TTC549 (cell line): ENCODE measurements around the gene CA12.
"Not testable (repeated sequence)": the region's sequence is repeated elsewhere in the genome, so short reads cannot be mapped to it uniquely, and the experiment has no call there.

ENCODE experiments used
- FAIRE-seq: peaks from 2 replicates; lab custom pipeline; 2012; peaks lifted over from hg19 to GRCh38; lab: Jason Lieb, UNC

The CA12 gene

DNA sequence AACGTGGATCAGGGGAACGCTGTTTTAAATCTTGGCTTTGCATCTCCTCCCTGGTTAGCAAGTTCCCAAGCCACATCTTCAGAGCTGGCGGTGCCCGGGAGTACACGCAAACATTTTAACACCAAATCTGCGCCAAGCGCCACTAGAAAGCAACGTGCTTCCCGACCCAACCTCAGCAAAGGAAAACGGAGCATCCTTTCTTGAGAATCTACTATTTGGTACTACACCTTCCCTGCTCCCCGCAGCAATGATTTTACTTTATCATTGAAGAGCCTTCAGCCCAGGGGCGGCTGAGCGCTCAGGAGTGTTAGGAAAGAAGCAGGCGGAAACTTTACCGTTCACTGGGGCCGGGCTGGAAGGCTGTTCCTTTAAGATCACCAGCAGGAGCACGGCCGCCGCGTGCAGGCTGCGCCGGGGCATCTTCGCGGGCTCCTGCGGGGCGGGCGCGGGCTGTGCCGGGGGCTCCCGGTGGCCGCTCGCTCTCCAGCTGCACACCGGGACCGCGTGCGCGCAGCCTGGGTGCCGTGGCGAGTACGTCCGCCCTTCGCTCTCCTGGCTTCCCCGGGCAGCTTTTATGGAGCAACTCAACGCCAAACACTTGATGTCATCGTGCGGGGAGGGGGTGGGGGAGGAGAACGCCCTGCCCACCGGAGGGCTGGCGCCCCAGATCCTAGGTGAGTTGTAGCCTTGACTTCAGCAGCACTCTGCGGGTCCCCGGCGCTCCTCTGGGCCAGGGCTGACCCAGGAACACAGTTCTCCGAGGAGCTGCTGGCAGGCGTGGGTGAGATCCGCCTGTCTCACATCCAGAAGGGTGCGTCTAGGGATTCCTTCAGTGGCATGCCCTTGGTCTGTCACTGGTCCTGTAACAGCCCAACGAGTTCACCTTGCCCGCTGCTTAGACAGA, at the start of gene CA12:
Gene CA12 (minus strand): TSS at position 546 of the 904 bp plus-strand sequence. CDS start 126 bp downstream, at position 420.
- FAIRE-seq: no peak

DNA sequence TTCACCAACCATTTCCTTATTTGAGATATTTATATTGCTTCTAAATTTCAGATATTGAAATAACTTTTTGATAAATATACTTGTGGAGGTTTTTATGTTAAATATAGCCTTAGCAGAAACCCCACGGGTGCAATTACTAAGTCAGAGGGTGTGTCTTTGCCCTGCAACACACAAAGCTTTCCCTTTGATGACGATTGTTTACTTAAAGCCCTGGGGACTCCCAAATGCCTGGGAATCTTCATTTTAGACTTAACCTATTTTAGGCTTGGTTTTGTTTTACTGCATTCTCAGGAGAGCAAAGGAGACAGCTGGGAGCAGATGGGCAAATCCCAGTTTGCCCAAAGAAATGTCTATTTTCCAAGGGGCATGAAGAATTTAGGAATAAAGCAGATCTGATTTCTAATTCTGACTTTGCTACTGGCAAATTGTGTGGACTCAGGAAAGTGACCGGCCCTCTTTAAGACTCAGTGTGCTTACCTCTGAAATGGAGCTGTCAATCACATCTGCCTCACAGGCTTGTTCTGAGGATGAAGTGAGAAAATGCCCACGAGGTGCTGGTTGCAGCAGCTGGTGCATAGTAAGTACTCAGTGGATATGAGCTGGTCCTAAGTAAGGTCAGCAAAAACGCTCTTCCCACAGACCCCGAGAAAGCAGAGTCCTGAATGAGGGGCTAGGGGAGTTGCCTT, 49.3 kb upstream of the CA12 start:
- FAIRE-seq: no peak

DNA sequence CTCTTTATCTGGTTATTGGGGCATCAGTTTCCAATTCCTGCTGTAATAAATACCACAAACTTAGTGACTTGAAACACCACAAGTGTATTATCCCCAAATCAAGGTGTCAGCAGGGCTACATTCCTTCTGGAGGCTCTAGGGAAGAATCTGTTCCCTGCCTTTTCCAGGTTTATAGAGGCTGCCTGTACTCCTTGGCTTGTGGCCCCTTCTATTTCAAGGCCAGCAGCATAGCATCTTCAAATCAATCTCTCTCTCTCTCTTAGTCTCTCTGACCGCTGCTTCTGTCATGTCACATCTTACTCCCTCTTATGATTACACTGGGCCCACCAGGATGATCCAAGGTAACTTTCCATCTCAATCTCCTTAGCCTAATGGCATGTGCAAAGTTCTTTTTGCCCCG, 44.9 kb upstream of the CA12 start:
- FAIRE-seq: no peak

DNA sequence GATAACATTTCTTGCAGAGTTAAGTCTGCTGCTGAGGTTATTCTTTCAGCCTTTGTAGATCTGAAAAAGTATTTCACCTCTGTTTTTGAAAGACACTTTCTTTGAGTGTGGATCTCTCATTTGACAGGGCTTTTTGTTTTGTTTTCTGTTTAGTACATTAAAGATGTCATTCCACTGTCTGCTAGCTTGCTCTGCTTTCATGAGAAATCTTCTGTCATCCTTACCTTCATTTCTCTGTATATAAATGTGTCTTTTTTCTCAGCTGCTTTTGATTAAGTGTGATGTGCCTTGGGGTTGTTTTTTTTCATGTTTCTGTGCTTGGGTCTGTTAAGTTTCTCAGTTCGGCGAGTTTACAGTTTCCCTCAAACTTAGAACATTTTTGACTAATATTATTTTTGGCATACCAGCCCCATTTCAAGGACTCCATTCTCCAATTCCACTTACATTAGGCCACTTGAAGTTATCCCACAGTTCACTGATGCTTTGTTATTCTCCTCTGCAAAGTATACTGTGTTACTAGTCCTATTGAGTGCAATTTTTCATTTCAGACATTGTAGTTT, 43.9 kb upstream of the CA12 start:
- no peak for FAIRE-seq

DNA sequence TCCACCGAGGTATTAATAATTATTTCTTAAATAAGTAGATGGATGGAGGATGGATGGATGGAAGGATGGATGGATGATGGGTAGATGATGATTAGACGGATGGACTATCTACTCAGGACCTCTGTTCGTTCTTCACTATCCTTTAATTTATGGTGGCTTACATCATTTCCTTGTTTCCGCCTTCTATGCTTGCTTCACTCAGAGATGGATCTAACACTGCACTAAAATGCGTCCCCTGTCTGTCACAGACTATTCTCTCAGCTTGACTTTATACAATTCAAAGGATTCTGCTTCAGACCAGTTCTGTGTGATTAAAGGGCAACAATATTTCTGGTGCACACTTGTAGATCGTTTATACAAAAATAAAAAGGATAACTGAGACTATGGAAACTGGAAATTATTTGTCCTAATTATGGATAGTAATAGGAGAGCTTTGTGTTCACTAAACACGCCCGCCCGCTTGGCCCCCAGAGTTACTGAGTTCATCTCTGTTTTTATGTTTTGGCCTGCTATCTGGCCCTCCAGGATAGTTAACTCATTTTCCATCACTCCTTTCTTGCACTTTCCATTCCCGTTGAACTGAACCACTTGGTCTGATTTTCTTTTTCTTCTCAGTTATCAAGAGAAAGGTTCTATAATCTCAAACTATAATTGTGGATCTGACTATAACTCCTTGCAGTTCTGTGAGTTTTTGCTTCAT, 41.4 kb upstream of the CA12 start:
- FAIRE-seq: no peak

DNA sequence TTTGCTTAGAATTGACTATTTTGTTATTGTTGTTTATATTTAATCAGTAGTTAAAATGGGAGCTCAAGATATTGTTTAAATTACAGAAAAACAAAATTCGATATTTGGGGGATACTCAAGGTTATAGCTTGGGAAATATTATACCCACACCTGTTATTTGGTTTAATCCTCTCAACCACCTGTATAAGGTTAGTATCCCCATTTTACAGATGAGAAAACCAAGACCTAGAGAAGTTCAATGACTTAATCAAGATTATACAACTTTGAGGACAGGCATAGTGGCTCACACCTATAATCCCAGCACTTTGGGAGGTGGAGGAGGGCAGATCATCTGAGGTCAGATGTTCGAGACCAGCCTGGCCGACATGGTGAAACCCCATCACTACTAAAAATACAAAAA, 39.8 kb upstream of the CA12 start:
- no peak for FAIRE-seq

DNA sequence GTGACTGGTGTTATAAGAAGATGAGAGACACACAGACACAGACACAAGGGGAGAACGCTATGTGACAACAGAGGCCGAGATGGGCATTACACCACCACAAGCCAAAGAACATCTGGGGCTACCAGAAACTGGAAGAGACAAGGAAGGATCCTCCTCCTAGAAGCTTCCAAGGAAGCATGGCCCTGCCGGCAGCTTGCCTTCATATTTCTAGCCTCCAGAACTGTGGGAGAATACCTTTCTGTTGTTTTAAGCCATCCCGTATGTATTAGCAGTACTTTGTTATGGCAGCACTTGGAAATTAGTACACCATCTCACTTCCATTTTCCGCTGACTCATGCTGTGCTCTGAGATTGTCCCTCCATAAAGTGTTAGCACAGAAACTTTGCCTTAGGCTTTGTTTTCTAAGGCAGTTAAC, 38.7 kb upstream of the CA12 start:
- no peak for FAIRE-seq

DNA sequence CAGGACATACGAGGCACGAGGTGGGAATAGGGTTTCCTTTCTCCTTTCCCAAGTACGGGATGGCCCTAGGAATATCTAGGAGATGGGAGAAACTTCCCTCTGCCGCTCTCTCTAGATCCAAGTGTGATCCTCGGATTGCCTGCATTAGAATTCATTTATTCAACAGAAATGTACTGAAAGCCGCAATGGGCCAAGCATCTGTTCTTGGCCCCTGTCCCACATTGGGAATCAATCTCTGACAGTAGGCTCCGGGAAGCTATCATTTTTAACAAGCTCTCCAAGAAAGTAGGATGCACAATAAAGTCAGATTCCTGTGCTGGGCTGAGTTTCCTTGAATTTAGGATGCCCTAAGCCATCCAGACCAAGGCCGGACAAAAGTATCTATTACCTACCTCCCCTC, 37.2 kb upstream of the CA12 start:
- FAIRE-seq: no peak

DNA sequence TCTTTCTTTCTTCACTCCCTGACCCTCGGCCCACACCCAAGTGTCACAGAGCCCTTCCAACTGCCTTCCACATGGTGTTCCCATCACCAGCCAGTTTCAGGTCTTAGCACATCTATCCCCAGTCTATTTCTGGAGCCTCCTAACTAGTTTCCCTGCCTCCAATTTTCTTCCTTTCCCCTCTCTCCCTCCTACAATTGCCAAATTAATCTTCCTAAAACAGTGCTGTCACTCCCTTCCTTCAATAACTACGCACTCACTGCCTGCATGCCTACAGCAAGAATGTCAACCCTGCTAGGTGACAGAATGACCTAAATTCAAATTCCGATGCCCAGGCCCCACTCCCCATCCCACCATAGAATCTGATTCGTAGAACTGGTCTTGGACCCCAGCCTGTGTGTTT, 36.1 kb upstream of the CA12 start:
- FAIRE-seq: no peak

DNA sequence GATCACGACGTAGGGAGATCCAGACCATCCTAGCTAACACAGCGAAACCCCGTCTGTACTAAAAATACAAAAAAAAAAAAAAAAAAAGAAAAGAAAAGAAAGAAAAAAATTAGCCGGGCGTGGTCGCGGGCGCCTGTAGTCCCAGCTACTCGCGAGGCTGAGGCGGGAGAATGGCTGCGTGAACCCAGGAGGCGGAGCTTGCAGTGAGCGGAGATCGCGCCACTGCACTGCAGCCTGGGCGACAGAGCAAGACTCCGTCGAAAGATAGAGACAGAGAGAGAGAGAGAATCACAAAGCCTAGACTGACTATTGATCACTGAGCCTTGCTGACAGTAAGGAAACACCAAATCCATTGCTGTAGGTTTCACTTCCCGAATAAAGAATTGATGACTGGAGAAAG, 35.6 kb upstream of the CA12 start:
- FAIRE-seq: not testable (repeated sequence)

DNA sequence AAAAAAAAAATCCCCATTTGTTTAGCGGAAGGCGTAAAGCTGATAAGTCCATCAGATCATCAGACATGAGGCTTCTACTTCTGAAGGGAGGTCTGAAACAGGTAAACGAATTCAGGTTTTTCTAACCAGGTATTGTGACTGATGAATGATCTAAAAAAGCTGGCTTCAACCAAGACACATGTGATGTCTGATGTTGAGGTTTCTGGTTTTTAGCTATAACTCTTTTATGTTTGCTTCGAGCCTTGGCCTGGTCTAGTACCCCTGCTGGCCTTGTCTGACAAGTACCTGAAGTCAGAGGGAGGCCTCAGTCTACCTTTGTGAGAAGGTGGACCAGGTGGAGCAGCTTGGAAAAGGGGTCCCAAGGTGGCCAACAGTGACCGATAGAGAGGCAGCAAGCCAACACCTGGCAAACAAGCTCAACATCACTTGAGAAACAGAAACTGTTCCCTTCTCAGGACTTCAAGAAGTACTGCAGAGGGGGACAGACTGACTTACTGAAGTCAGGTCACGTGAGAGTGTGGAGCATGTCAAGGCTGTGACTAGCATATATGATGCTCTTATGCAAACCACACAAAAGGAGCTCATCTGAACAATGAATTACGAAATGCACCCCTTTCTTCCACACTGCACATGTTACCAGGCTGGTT, 33.0 kb upstream of the CA12 start:
- FAIRE-seq: no peak

DNA sequence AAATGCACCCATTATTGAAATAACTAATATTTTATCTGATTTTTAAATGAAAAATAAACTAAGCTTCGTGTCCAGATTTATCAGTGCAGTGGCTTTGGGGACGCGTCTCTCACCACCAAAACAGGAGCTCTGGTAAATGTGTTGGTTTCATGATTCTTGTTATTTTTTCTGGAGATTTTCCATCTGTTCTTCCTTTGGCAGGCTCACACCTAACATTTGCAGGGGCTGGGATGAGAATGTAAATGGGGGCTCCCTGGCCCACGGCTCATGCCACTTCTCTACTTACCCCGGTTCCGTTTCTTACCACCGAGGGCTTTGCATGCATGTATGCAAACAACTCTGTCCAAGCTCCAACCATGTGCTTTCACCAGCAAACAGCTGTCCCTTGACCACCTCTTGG, 30.9 kb upstream of the CA12 start:
- no peak for FAIRE-seq

DNA sequence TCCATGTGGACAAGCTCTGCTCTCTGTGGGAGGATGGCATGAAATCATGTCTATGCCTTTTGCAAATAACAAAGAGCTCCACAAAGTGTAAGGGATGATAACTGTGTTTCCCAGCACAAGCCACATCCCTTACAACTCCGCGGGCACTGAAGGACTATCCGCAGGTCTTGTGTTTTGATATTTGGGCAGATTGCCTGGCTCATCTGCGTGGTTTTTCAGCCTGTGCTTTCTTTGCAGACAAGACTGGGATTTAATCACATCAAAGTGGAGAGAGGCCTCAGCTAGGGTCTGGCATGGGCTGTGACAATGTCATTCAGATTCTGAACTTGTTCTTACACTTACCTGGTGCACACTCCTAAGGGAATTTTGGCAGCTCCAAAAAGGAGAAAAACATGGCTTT, 30.2 kb upstream of the CA12 start:
- FAIRE-seq: no peak

DNA sequence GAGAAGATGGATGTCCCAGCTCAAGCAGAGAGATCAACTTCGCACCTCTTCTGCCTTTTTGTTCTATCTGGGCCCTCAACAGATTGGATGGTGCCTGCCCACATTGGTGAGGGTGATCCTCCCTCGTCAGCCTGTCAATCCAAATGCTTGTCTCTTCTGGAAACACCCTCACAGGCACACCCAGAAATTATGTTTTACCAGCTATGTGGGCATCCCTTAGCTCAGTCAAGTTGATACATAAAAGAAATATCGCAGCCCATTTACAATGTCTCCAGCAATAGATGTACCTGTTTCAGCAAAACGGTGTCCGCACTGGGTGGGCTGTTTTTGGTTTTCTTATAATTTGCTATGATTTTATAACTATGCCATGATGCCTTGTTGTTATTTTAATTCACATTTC, 27.5 kb upstream of the CA12 start:
- no peak for FAIRE-seq

DNA sequence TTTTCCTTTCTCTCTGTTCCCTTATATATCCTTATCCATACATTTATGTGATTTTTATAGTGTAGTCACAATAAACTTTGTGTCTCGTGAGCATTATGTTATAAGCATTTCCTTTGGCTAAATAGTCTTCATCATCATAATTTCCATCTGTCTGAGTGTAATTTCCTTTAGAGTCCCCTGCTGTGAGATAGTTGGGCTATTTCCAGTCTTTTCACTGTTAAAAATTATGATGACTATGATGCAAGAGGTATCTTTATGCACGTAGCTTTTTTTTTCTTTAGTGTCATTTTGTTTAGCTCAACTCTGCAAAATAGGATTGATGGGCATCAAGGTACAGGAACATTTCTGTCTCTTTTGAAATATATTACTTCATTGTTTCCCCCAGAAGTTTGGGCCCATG, 26.9 kb upstream of the CA12 start:
- no peak for FAIRE-seq

DNA sequence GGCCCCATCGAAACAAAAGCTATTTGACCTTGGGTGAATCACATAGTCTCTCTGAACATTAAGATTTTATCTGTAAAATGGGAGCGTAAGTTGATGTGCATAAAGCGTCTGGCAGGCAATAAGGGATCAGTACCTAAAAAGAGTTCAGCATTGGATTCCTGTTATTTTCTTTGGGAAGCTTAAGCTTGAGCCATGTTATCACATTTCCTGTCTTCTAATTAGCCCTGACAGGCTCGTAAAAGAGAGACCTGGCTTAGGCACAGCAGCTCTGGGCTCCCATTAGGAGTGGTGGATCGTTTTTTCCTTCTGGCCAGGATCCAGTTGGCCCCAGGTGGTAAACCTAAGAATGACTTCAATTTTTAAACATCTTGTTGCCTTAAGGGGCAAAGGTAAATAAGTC, 26.0 kb upstream of the CA12 start:
- no peak for FAIRE-seq

DNA sequence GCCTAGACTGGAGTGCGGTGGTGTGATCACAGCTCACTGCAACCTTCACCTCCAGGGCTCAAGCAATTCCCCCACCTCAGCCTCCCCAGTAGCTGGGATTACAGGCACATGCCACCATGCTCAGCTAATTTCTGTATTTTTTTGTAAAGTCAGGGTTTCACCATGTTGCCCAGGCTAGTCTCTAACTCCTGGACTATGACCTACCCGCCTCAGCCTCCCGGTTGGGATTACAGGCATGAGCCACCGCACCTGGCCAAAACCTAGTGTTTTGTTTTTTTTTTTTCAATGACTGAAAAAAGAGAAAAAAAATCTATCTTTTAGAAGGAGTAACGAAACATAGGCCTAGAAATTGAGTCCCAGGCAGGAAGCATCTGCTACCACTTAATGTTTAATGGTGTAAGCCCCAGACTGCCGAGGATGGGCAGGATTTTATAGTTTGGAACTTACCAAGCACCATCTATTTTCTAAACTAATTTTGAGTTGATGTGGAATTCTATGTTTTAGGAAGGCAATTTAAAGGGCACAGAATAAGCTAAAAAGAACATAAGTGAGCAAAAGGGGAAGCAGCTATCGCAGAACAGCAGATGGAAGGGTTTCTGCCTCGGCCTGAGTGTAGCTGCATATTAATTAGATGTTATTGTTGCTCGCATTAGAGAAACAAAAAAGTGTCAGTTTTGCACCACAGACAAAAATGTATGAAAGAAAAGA, 24.2 kb upstream of the CA12 start:
- no peak for FAIRE-seq

DNA sequence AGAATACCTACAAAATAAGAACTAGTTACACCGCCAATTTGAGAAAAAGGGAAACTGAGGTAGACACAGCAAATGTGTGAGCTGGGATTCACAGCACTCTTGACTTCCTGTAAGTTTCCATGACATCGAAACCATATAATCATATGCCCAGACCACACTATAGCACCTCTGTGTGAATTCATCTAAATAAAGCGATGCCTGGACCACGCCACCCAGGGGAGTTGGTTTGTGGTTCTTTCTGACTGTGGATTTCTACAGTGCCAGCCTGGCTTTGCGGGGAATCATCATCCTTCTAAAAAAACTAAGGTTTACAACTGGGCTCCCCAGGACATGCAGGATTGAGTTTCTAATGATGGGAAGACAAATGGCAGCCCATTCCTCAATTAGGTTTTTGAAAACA, 23.5 kb upstream of the CA12 start:
- FAIRE-seq: no peak

DNA sequence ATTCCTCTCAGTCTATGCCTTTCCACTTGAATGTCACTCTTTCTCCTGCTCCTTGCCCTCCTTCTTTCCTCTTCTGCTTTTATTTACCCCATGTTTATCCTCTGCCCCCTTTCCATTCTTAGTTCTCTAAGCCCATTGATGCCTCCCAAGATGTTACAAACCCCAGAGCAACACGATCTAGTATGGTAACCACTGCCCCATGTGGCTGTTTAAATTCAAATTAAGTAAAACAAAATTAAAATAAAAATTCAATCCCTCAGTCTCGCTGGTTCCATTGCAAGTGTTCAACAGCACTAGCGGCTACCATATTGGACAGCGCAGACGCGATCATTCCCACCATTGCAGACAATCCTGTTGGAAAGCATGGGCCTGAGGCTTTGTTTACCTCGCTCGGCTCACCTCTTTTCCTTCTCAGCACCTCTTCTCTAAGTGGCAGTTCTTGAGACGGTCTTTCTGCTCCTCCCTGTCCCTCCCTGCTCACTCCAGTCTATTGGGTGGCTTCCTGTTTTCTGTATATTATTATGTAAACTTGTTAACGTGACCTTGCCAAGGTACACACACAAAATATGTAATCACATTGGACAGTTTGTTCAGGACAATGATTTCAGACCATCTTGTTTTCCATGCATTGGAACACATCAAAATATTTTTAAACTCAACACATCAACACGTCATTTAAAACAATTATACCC, 21.8 kb upstream of the CA12 start:
- no peak for FAIRE-seq

DNA sequence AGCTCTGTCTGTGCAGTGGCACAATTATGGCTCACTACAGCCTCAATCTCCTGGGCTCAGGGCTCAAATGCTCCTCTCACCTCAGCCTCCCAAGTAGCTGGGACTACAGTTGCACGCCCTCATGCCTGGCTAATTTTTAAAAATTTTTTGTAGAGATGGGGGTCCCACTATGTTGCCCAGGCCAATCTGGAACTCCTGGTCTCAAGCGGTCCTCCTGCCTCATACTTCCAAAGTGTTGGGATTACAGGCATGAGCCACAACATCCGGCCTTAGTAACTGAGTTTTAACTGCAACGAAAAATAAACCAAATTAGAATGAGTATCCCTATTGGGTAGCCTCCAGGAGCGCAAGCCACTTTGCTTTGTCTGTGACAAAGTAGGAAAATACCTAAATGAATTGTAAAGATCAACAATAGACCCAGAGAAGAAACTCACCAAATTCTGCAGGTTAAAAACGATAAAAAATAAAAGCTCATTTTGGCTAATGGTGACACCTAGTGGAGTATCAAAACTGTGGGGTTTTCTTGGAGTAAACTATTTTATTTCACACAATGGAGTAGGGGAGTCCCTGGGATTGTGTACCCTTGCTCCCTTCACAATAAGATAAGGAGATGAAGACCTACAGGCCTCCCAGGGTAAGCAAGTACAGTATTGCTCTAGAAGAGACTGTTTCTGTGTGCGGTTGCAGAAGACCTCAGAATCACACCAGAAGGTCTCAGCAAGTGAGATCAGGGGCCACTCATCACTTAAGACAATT, 21.0 kb upstream of the CA12 start:
- FAIRE-seq: peak; percentile 74
